HEK293 (cell line): ENCODE data around the gene TSPAN3.

ENCODE experiments used
- CTCF ChIA-PET: fragments of 350-600 bp; formaldehyde crosslinking; extraction: SDS; loops from one replicate; lab custom pipeline; 2021; ENCODE audit warnings: antibody characterized with exemption; lab: Yijun Ruan, JAX
- POLR2A ChIA-PET: fragments of 300-600 bp; formaldehyde crosslinking; extraction: SDS; loops from one replicate; lab custom pipeline; 2020; ENCODE audit warnings: antibody characterized with exemption, inconsistent platforms; lab: Yijun Ruan, JAX
- H3K27ac ChIP-seq: fragments of 200-500 bp; sonication (Bioruptor generic); 2 replicates; pipeline ENCODE4 v1.5.1; 2014; ENCODE audit warnings: low read depth, low read length, control low read depth, inconsistent platforms; ENCODE audit errors: extremely low read depth
- H3K36me3 ChIP-seq, 2 experiments: fragments of 200-500 bp in 1 of 2; sonication (Bioruptor generic) in 1 of 2; 1 replicate in 1 of 2; 2 replicates in 1 of 2; pipeline ENCODE4 v1.5.1; 2014 to 2017; ENCODE audit warnings: inconsistent platforms in 2 of 2, low read length in 2 of 2; ENCODE audit not compliant: control insufficient read depth in 2 of 2, insufficient read depth in 1 of 2
- H3K4me1 ChIP-seq: fragments of 200-500 bp; sonication (Bioruptor generic); 2 replicates; pipeline ENCODE4 v1.5.1; 2014; ENCODE audit warnings: mild to moderate bottlenecking, low read length, inconsistent platforms; ENCODE audit not compliant: control insufficient read depth, insufficient read depth
- H3K4me3 ChIP-seq: 2 replicates; pipeline ENCODE4 v1.5.1; 2011; ENCODE audit warnings: low read depth, mild to moderate bottlenecking, control low read depth, low read length, moderate library complexity
- H3K9me3 ChIP-seq: fragments of 200-500 bp; sonication (Bioruptor generic); 2 replicates; pipeline ENCODE4 v1.5.1; 2014; ENCODE audit warnings: low read depth, low read length, inconsistent platforms; ENCODE audit not compliant: control insufficient read depth, insufficient read depth
- HOXA7 ChIP-seq: sonication (generic); formaldehyde crosslinking; IDR thresholded peaks from 2 replicates; pipeline ENCODE4 v1.8.1; 2022; ENCODE audit warnings: missing genetic modification reagents, borderline replicate concordance
- IKZF3 ChIP-seq: fragments of 450-650 bp; IDR thresholded peaks from 2 replicates; pipeline ENCODE4 v1.5.0; 2018; ENCODE audit warnings: missing biosample characterization, mild to moderate bottlenecking, missing genetic modification characterization, moderate library complexity
- KLF10 ChIP-seq: fragments of 450-650 bp; IDR thresholded peaks from 2 replicates; pipeline ENCODE4 v1.5.1; 2018; ENCODE audit warnings: missing biosample characterization, mild to moderate bottlenecking, missing genetic modification characterization
- OSR2 ChIP-seq: fragments of 450-650 bp; formaldehyde crosslinking; IDR thresholded peaks from 2 replicates; pipeline ENCODE4 v1.5.1; 2016; ENCODE audit warnings: missing biosample characterization, missing genetic modification characterization
- OVOL3 ChIP-seq: fragments of 450-650 bp; formaldehyde crosslinking; IDR thresholded peaks from 2 replicates; pipeline ENCODE4 v1.5.1; 2016; ENCODE audit warnings: missing biosample characterization, missing genetic modification characterization
- REPIN1 ChIP-seq: fragments of 450-650 bp; formaldehyde crosslinking; IDR thresholded peaks from 2 replicates; pipeline ENCODE4 v1.5.1; 2017; ENCODE audit warnings: missing biosample characterization, missing genetic modification characterization, low read depth
- TRIM28 ChIP-seq: IDR thresholded peaks from 2 replicates; pipeline ENCODE4 v1.6.1; 2011; ENCODE audit warnings: low read length, control low read depth, borderline replicate concordance
- ZIC2 ChIP-seq: fragments of 450-650 bp; formaldehyde crosslinking; IDR thresholded peaks from 2 replicates; pipeline ENCODE4 v1.5.1; 2016; ENCODE audit warnings: missing biosample characterization, missing genetic modification characterization
- ZNF121 ChIP-seq: fragments of 450-650 bp; formaldehyde crosslinking; IDR thresholded peaks from 2 replicates; pipeline ENCODE4 v1.5.1; 2016; ENCODE audit warnings: missing biosample characterization, missing genetic modification characterization
- ZNF140 ChIP-seq: fragments of 450-650 bp; formaldehyde crosslinking; IDR thresholded peaks from 2 replicates; pipeline ENCODE4 v1.5.1; 2016; ENCODE audit warnings: missing biosample characterization, missing genetic modification characterization
- ZNF211 ChIP-seq: fragments of 450-650 bp; formaldehyde crosslinking; IDR thresholded peaks from 2 replicates; pipeline ENCODE4 v1.5.1; 2016; ENCODE audit warnings: low read depth, missing biosample characterization, missing genetic modification characterization
- ZNF335 ChIP-seq: fragments of 450-650 bp; formaldehyde crosslinking; conservative IDR thresholded peaks from 2 replicates; pipeline ENCODE4 v1.5.1; 2016; ENCODE audit warnings: missing biosample characterization, missing genetic modification characterization
- ZNF394 ChIP-seq: fragments of 450-650 bp; formaldehyde crosslinking; IDR thresholded peaks from 2 replicates; pipeline ENCODE4 v1.5.1; 2016; ENCODE audit warnings: missing biosample characterization, missing genetic modification characterization, mild to moderate bottlenecking, moderate library complexity, borderline replicate concordance
- ZNF416 ChIP-seq: fragments of 450-650 bp; formaldehyde crosslinking; IDR thresholded peaks from 2 replicates; pipeline ENCODE4 v1.5.1; 2016; ENCODE audit warnings: missing biosample characterization, missing genetic modification characterization
- ZNF423 ChIP-seq: fragments of 450-650 bp; formaldehyde crosslinking; IDR thresholded peaks from 2 replicates; pipeline ENCODE4 v1.5.1; 2016; ENCODE audit warnings: missing biosample characterization, missing genetic modification characterization
- ZNF426 ChIP-seq: fragments of 450-650 bp; formaldehyde crosslinking; IDR thresholded peaks from 2 replicates; pipeline ENCODE4 v1.5.1; 2017; ENCODE audit warnings: missing biosample characterization, missing genetic modification characterization, mild to moderate bottlenecking, inconsistent platforms, moderate library complexity
- ZNF473 ChIP-seq: fragments of 450-650 bp; formaldehyde crosslinking; IDR thresholded peaks from 2 replicates; pipeline ENCODE4 v1.5.1; 2017; ENCODE audit warnings: missing biosample characterization, missing genetic modification characterization
- ZNF48 ChIP-seq: fragments of 450-650 bp; formaldehyde crosslinking; IDR thresholded peaks from 2 replicates; pipeline ENCODE4 v1.5.1; 2016; ENCODE audit warnings: missing biosample characterization, missing genetic modification characterization
- ZNF529 ChIP-seq: fragments of 450-650 bp; formaldehyde crosslinking; IDR thresholded peaks from 2 replicates; pipeline ENCODE4 v1.5.1; 2017; ENCODE audit warnings: missing genetic modification characterization, missing biosample characterization; ENCODE audit not compliant: insufficient replicate concordance
- ZNF549 ChIP-seq: fragments of 450-650 bp; IDR thresholded peaks from 2 replicates; pipeline ENCODE4 v1.5.1; 2018; ENCODE audit warnings: missing biosample characterization, missing genetic modification characterization, mild to moderate bottlenecking, inconsistent platforms, moderate library complexity
- ZNF558 ChIP-seq: fragments of 450-650 bp; formaldehyde crosslinking; IDR thresholded peaks from 2 replicates; pipeline ENCODE4 v1.5.1; 2016; ENCODE audit warnings: missing biosample characterization, missing genetic modification characterization
- ZNF600 ChIP-seq: fragments of 450-650 bp; formaldehyde crosslinking; IDR thresholded peaks from 2 replicates; pipeline ENCODE4 v1.5.1; 2016; ENCODE audit warnings: missing biosample characterization, missing genetic modification characterization
- ZNF626 ChIP-seq: fragments of 450-650 bp; sonication (Bioruptor Pico); formaldehyde crosslinking; IDR thresholded peaks from 2 replicates; pipeline ENCODE4 v1.5.1; 2018; ENCODE audit warnings: missing biosample characterization, missing genetic modification characterization, inconsistent platforms
- ZNF629 ChIP-seq: fragments of 450-650 bp; formaldehyde crosslinking; IDR thresholded peaks from 2 replicates; pipeline ENCODE4 v1.5.1; 2017; ENCODE audit warnings: missing biosample characterization, missing genetic modification characterization
- ZNF677 ChIP-seq: fragments of 450-650 bp; IDR thresholded peaks from 2 replicates; pipeline ENCODE4 v1.5.0; 2018; ENCODE audit warnings: missing biosample characterization, mild to moderate bottlenecking, missing genetic modification characterization, moderate library complexity
- ZXDB ChIP-seq: fragments of 450-650 bp; formaldehyde crosslinking; IDR thresholded peaks from 2 replicates; pipeline ENCODE4 v1.5.1; 2016; ENCODE audit warnings: missing biosample characterization, missing genetic modification characterization
- TF ChIP-seq, protein P1 (sequence below): fragments of 450-650 bp; formaldehyde crosslinking; IDR thresholded peaks from 2 replicates; pipeline ENCODE4 v1.5.1; 2016; ENCODE audit warnings: missing biosample characterization, missing genetic modification characterization
- TF ChIP-seq, protein P2 (sequence below): fragments of 450-650 bp; formaldehyde crosslinking; IDR thresholded peaks from 2 replicates; pipeline ENCODE4 v1.5.1; 2016; ENCODE audit warnings: missing biosample characterization, missing genetic modification characterization
- TF ChIP-seq, protein P3 (sequence below): fragments of 450-650 bp; formaldehyde crosslinking; IDR thresholded peaks from 2 replicates; pipeline ENCODE4 v1.5.1; 2017; ENCODE audit warnings: missing biosample characterization, missing genetic modification characterization
- TF ChIP-seq, protein P4 (sequence below): fragments of 450-650 bp; formaldehyde crosslinking; IDR thresholded peaks from 2 replicates; pipeline ENCODE4 v1.5.1; 2016; ENCODE audit warnings: missing biosample characterization, missing genetic modification characterization

The TSPAN3 gene

DNA sequence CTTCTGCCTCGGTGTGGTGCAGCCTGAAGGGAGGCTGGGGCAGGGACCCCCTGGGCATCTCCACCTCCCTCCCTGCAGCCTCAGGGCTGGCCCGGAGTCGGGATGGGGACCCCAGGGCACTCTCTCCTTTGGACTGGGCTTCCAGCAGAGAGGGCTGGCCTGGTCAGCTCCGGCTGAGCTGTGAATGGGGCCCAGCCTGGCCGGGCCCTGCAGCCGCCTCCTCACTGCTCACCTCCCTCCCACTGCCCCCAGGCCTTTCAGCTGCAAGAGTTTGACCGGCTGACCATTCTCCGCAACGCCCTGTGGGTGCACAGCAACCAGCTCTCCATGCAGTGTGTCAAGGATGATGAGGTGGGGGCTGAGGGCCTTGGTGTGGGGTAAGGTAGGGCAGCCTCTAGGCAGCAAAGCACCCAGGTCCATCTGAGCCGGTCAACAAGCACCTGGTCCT is 40.0 kb downstream of the TSPAN3 start:
- no peak overlapping the region for H3K27ac ChIP-seq
- POLR2A ChIA-PET = interaction anchor here (0.6 kb wide), 1 partner anchor 821 kb away, joined by 3 read pairs; no protein-coding TSS in a partner anchor

DNA sequence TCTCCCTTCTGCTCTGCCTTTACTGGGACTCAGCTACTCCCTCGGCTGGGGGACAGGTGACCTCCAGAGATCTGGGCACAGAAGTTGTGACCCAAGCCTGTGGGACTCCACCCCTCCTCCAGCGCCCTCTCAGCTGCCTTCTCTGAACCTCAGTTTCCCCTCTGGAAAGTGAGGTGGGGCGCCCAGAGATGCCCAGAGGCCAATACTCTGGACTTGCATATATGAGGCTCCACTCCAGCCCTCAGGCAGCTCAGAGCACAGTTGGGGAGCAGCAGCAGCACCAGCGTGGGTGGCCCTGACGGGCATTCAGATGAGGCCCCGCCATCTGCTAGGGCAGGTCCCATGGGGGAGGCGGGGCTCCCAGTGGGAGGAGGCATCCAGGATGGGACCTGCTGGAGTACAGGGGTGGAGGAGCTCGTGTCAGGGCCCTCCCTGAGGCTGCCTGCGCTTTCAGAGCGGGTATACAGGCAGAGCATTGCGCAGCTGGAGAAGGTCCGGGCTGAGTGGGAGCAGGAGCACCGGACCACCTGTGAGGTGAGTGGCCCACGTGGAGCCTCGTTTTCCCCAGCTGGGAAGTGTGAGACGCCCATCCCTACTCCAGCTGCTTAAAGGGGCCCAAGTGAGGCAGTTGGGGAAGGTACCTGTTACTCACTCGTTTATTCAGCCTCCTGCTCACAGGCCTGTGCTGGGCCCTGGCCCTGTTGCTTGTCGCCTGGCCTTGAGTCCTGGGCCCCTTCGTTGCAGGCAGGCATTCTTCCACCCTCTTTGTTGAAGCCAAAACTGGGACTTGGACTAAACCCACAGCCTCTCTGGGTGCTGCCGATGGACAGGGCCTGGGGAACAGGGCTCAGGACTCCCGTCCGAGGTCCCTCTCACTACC is 40.6 kb downstream of the TSPAN3 start:
- H3K4me3 ChIP-seq = no peak overlapping the region
- H3K4me1 ChIP-seq = no peaks in the 10 kb centered on the region
- no peaks in the 10 kb centered on the region for H3K36me3 ChIP-seq
- H3K27ac ChIP-seq = no peak overlapping the region
- ChIA-PET POLR2A (interaction anchor here (0.6 kb wide), 1 partner anchor 822 kb away, joined by 3 read pairs; no protein-coding TSS in a partner anchor), CTCF (interaction anchor here (0.5 to 1.8 kb wide), 4 partner anchors 24 to 935 kb away, joined by 3 to 8 read pairs (median 3); no protein-coding TSS in a partner anchor)
- no peaks in the 10 kb centered on the region for H3K9me3 ChIP-seq
- no peak for TF ChIP-seq ZNF558
- TF ChIP-seq ZNF626 (tag by site-specific recombination) = no peak
- TF ChIP-seq KLF10 (tag by site-specific recombination) = no peak
- TF ChIP-seq ZNF549 (tag by site-specific recombination) = no peak
- TF ChIP-seq ZIC2 (tag by site-specific recombination) = peak; percentile 28
- TF ChIP-seq ZNF600 = 0 out of 2 replicates have a peak, but pooled peaks have one; percentile 8
- TF ChIP-seq ZNF529 (tag by site-specific recombination) = no peak
- TF ChIP-seq, protein P1, sequence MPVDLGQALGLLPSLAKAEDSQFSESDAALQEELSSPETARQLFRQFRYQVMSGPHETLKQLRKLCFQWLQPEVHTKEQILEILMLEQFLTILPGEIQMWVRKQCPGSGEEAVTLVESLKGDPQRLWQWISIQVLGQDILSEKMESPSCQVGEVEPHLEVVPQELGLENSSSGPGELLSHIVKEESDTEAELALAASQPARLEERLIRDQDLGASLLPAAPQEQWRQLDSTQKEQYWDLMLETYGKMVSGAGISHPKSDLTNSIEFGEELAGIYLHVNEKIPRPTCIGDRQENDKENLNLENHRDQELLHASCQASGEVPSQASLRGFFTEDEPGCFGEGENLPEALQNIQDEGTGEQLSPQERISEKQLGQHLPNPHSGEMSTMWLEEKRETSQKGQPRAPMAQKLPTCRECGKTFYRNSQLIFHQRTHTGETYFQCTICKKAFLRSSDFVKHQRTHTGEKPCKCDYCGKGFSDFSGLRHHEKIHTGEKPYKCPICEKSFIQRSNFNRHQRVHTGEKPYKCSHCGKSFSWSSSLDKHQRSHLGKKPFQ (tag by site-specific recombination) = no peak
- no peak for TF ChIP-seq OVOL3 (tag by site-specific recombination)
- TF ChIP-seq ZNF426 (tag by site-specific recombination) = no peak
- no peak for TF ChIP-seq ZNF48
- TF ChIP-seq IKZF3 (tag by site-specific recombination) = peak; percentile 19; the same call in 1 of the 2 replicates
- TF ChIP-seq, protein P2, sequence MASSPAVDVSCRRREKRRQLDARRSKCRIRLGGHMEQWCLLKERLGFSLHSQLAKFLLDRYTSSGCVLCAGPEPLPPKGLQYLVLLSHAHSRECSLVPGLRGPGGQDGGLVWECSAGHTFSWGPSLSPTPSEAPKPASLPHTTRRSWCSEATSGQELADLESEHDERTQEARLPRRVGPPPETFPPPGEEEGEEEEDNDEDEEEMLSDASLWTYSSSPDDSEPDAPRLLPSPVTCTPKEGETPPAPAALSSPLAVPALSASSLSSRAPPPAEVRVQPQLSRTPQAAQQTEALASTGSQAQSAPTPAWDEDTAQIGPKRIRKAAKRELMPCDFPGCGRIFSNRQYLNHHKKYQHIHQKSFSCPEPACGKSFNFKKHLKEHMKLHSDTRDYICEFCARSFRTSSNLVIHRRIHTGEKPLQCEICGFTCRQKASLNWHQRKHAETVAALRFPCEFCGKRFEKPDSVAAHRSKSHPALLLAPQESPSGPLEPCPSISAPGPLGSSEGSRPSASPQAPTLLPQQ = no peak
- peak; percentile 85 for TF ChIP-seq ZNF335 (tag by site-specific recombination)
- TF ChIP-seq ZNF394 (tag by site-specific recombination) = peak; percentile 67; the same call in 1 of the 2 replicates

More for the DNA sequence above, 40.0 kb downstream of the TSPAN3 start:
- CTCF ChIA-PET = interaction anchor here (0.8 to 1.3 kb wide), 4 partner anchors 12 to 127 kb away, joined by 3 to 6 read pairs (median 4); no protein-coding TSS in a partner anchor
- Histone ChIP-seq H3K9me3 (no peaks in the 10 kb centered on the region), H3K36me3 (peaks cover 0 to 3% of the 10 kb centered on the region in 2 experiments; a peak in 1 of 3 replicates), H3K4me1 (no peaks in the 10 kb centered on the region), H3K4me3 (no peak overlapping the region)
- TF ChIP-seq ZNF423 (tag by site-specific recombination) (no peak), HOXA7 (CRISPR knock-in tag) (no peak), ZNF473 (tag by site-specific recombination) (no peak), ZNF629 (no peak), ZNF140 (tag by site-specific recombination) (no peak), OSR2 (tag by site-specific recombination) (no peak), ZNF416 (tag by site-specific recombination) (no peak), ZXDB (tag by site-specific recombination) (no peak), ZNF211 (tag by site-specific recombination) (no peak), REPIN1 (tag by site-specific recombination) (no peak), ZNF677 (tag by site-specific recombination) (no peak), ZNF121 (tag by site-specific recombination) (no peak), TRIM28 (no peak)
- TF ChIP-seq, protein P3, sequence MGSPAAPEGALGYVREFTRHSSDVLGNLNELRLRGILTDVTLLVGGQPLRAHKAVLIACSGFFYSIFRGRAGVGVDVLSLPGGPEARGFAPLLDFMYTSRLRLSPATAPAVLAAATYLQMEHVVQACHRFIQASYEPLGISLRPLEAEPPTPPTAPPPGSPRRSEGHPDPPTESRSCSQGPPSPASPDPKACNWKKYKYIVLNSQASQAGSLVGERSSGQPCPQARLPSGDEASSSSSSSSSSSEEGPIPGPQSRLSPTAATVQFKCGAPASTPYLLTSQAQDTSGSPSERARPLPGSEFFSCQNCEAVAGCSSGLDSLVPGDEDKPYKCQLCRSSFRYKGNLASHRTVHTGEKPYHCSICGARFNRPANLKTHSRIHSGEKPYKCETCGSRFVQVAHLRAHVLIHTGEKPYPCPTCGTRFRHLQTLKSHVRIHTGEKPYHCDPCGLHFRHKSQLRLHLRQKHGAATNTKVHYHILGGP (tag by site-specific recombination) = no peak
- TF ChIP-seq, protein P4, sequence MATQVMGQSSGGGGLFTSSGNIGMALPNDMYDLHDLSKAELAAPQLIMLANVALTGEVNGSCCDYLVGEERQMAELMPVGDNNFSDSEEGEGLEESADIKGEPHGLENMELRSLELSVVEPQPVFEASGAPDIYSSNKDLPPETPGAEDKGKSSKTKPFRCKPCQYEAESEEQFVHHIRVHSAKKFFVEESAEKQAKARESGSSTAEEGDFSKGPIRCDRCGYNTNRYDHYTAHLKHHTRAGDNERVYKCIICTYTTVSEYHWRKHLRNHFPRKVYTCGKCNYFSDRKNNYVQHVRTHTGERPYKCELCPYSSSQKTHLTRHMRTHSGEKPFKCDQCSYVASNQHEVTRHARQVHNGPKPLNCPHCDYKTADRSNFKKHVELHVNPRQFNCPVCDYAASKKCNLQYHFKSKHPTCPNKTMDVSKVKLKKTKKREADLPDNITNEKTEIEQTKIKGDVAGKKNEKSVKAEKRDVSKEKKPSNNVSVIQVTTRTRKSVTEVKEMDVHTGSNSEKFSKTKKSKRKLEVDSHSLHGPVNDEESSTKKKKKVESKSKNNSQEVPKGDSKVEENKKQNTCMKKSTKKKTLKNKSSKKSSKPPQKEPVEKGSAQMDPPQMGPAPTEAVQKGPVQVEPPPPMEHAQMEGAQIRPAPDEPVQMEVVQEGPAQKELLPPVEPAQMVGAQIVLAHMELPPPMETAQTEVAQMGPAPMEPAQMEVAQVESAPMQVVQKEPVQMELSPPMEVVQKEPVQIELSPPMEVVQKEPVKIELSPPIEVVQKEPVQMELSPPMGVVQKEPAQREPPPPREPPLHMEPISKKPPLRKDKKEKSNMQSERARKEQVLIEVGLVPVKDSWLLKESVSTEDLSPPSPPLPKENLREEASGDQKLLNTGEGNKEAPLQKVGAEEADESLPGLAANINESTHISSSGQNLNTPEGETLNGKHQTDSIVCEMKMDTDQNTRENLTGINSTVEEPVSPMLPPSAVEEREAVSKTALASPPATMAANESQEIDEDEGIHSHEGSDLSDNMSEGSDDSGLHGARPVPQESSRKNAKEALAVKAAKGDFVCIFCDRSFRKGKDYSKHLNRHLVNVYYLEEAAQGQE = no peak
